GM12878 (cell line): ENCODE results near the gene SEMA7A. TPM values are rescaled to one million over a fixed set of nuclear protein-coding genes. Genes with fewer than 3 reads are reported as not detected.

Experiments used
- ATAC-seq: fragments of 200-7000 bp; cut with Tn5 transposase; 3 replicates; pipeline ENCODE4 v1.9.1; 2020; ENCODE audit warnings: mild to moderate bottlenecking, moderate library complexity
- BruUV-seq: library from RNA; stranded (reverse); fragments of 400-500 nt; replicated peaks from 2 replicates; lab custom pipeline; 2021; lab: Mats Ljungman, UMichigan
- CTCF ChIA-PET: fragments of 300-600 bp; sonication (Branson Sonifier 250); formaldehyde crosslinking; extraction: SDS; loops from one replicate; lab custom pipeline; 2021; ENCODE audit warnings: inconsistent platforms; lab: Yijun Ruan, JAX
- POLR2A ChIA-PET: fragments of 350-600 bp; formaldehyde crosslinking; extraction: SDS; loops from one replicate; lab custom pipeline; 2021; ENCODE audit warnings: inconsistent platforms; lab: Charles Lee
- RAD21 ChIA-PET: fragments of 300-600 bp; sonication (Branson Sonifier 250); formaldehyde crosslinking; loops from one replicate; lab custom pipeline; 2023; ENCODE audit warnings: antibody characterized with exemption; ENCODE audit not compliant: unreplicated experiment; lab: Charles Lee
- SMC1A ChIA-PET: fragments of 300-600 bp; sonication (Branson Sonifier 250); formaldehyde crosslinking; loops from one replicate; lab custom pipeline; 2023; ENCODE audit not compliant: unreplicated experiment, uncharacterized antibody; lab: Charles Lee
- DNase-seq: peaks from one replicate; pipeline ENCODE4 v3.0.0-alpha.2; 2011; ENCODE audit warnings: low read depth, low spot score
- FAIRE-seq: peaks from 3 replicates; lab custom pipeline; 2011; peaks lifted over from hg19 to GRCh38; lab: Jason Lieb, UNC
- H2AFZ ChIP-seq: 2 replicates; pipeline ENCODE4 v1.6.0; 2011; ENCODE audit warnings: low read depth, low read length, control low read depth; ENCODE audit not compliant: control insufficient read depth
- H3K27ac ChIP-seq: 2 replicates; pipeline ENCODE4 v1.5.1; 2011; ENCODE audit warnings: control low read depth; ENCODE audit not compliant: control insufficient read depth, insufficient read depth
- H3K27me3 ChIP-seq, 2 experiments: replicated peaks in 1 of 2; 2 replicates each; pipeline versions ENCODE4 v1.6.0 to v1.6.1; 2011; ENCODE audit warnings: low read length in 1 of 2; ENCODE audit not compliant: control insufficient read depth in 2 of 2, insufficient read depth in 2 of 2
- H3K36me3 ChIP-seq, 2 experiments: 2 replicates each; pipeline ENCODE4 v1.5.1; 2011; ENCODE audit warnings: low read length in 1 of 2; ENCODE audit not compliant: control insufficient read depth in 2 of 2, insufficient read depth in 2 of 2
- H3K4me1 ChIP-seq: 2 replicates; pipeline ENCODE4 v1.6.1; 2011; ENCODE audit warnings: mild to moderate bottlenecking, low read length, moderate library complexity, mixed read lengths; ENCODE audit not compliant: control insufficient read depth, insufficient read depth
- H3K4me2 ChIP-seq: 2 replicates; pipeline ENCODE4 v1.6.0; 2011; ENCODE audit warnings: control low read depth; ENCODE audit not compliant: control insufficient read depth, insufficient read depth
- H3K4me3 ChIP-seq: fragments of 200-600 bp; sonication (generic); 2 replicates; pipeline ENCODE4 v1.5.1; 2016
- H3K79me2 ChIP-seq: 2 replicates; pipeline ENCODE4 v1.6.0; 2011; ENCODE audit warnings: low read length; ENCODE audit not compliant: control insufficient read depth, insufficient read depth
- H3K9ac ChIP-seq: 2 replicates; pipeline ENCODE4 v1.8.0; 2011; ENCODE audit warnings: low read length, control low read depth, mixed read lengths; ENCODE audit not compliant: control insufficient read depth, insufficient read depth
- H3K9me3 ChIP-seq: replicated peaks from 3 replicates; pipeline ENCODE4 v1.5.1; 2011; ENCODE audit warnings: mild to moderate bottlenecking, low read length; ENCODE audit not compliant: control insufficient read depth, insufficient read depth
- H4K20me1 ChIP-seq: 2 replicates; pipeline ENCODE4 v1.6.0; 2011; ENCODE audit not compliant: control insufficient read depth, insufficient read depth
- CEBPZ ChIP-seq: fragments of 150-350 bp; IDR thresholded peaks from 2 replicates; pipeline ENCODE4 v1.6.1; 2016; ENCODE audit warnings: low read depth, low read length
- CREM ChIP-seq: IDR thresholded peaks from 2 replicates; pipeline ENCODE4 v1.6.1; 2014; ENCODE audit warnings: antibody characterized with exemption, low read depth
- E4F1 ChIP-seq: fragments of 450-650 bp; IDR thresholded peaks from 2 replicates; pipeline ENCODE4 v1.6.1; 2018; ENCODE audit warnings: borderline replicate concordance, mild to moderate bottlenecking; ENCODE audit not compliant: partially characterized antibody
- GABPA ChIP-seq: IDR thresholded peaks from 2 replicates; pipeline ENCODE4 v1.6.1; 2014; ENCODE audit warnings: antibody characterized with exemption, low read depth, mild to moderate bottlenecking, inconsistent platforms
- MEF2B ChIP-seq: fragments of 450-650 bp; IDR thresholded peaks from 2 replicates; pipeline ENCODE4 v1.6.1; 2018; ENCODE audit warnings: mild to moderate bottlenecking, moderate library complexity; ENCODE audit not compliant: partially characterized antibody, poor library complexity, severe bottlenecking
- NFIC ChIP-seq: IDR thresholded peaks from 2 replicates; pipeline ENCODE4 v1.6.1; 2012; ENCODE audit warnings: low read depth, mild to moderate bottlenecking, inconsistent platforms, low read length, moderate library complexity
- POLR2AphosphoS2 ChIP-seq: IDR thresholded peaks from 2 replicates; pipeline ENCODE4 v1.6.1; 2011; ENCODE audit warnings: low read depth, mild to moderate bottlenecking, low read length, improper control_type of control experiment, moderate library complexity
- RFX5 ChIP-seq: IDR thresholded peaks from 2 replicates; pipeline ENCODE4 v1.6.1; 2011; ENCODE audit warnings: low read depth, low read length, improper control_type of control experiment
- SMARCA5 ChIP-seq: fragments of 450-650 bp; IDR thresholded peaks from 2 replicates; pipeline ENCODE4 v1.6.1; 2017; ENCODE audit warnings: mild to moderate bottlenecking
- SP1 ChIP-seq: IDR thresholded peaks from one replicate; pipeline ENCODE4 v1.6.1; 2011; ENCODE audit warnings: low read depth, low read length
- STAT1 ChIP-seq: fragments of 450-650 bp; conservative IDR thresholded peaks from 2 replicates; pipeline ENCODE4 v1.6.1; 2014; ENCODE audit warnings: antibody characterized with exemption, mild to moderate bottlenecking
- ZBTB4 ChIP-seq: fragments of 450-650 bp; formaldehyde crosslinking; IDR thresholded peaks from 2 replicates; pipeline ENCODE4 v1.4.0; 2022; ENCODE audit warnings: mild to moderate bottlenecking, moderate library complexity
- ZNF384 ChIP-seq: IDR thresholded peaks from 2 replicates; pipeline ENCODE4 v1.6.1; 2012; ENCODE audit warnings: low read depth, mild to moderate bottlenecking, low read length, improper control_type of control experiment, borderline replicate concordance
- WGBS: methylation state at CpG from one replicate; pipeline ENCODE4 v1.1.6; 2016; ENCODE audit warnings: low lambda C conversion rate; ENCODE audit not compliant: insufficient replicate concordance, insufficient coverage; ENCODE audit errors: missing lambda C conversion rate; 5-methylcytosine and 5-hydroxymethylcytosine counted together
- in situ Hi-C: fragments of 300-500 bp; cut with MboI; formaldehyde crosslinking; loops from 9 replicates; pipeline ENCODE4 v1.14.3; 2018; ENCODE audit warnings: mixed read lengths
- intact Hi-C: fragments of 100-400 bp; cut with micrococcal nuclease; formaldehyde crosslinking; loops from one replicate; pipeline ENCODE4 v1.14.2; 2022; ENCODE audit not compliant: unreplicated experiment
- polyA plus RNA-seq, 11 experiments: library from polyadenylated mRNA; depleted of rRNA in 4 of 11; unstranded in 6 of 11; stranded (reverse) in 5 of 11; fragments of >200 nt; fragmentation: Nextera tagmentation in 4 of 11; fragmentation: Illumina TruSeq in 1 of 11; extraction: Ambion mirVana in 4 of 11; extraction: Trizol in 1 of 11; gene quantifications; 1 replicate in 1 of 11; 2 replicates in 10 of 11; pipeline versions ENCODE4 v1.2.1 to v1.2.3, GENCODE V29; 2011 to 2016; ENCODE audit warnings: inconsistent platforms in 2 of 11, missing spikeins in 2 of 11, low read depth in 1 of 11
- total RNA-seq, 4 experiments: library from RNA; depleted of rRNA in 3 of 4; stranded (reverse); fragments of >200 nt in 3 of 4; fragmentation: Illumina TruSeq in 1 of 4; extraction: Trizol in 1 of 4; gene quantifications; 2 replicates each; pipeline versions ENCODE4 v1.2.1 to v1.2.3, GENCODE V29; 2013 to 2021

The SEMA7A gene
- total and polyA plus RNA-seq, 10 of the 15 experiments (the other 5 are each of a cell fraction or from before 2014, with no cell fraction given), result 0.08 to 112 (median 53.5) TPM

GRCh38 chr15:74399511-74400312 is 34.0 kb downstream of the SEMA7A start:
- 0 out of 3 replicates have a peak, but pooled peaks have one; percentile 0 for ATAC-seq
- 0% methylated on average over 5 of the region's 5 CpGs for WGBS
- RAD21 ChIA-PET, result interaction anchor here (0.8 to 20.3 kb wide), 11 partner anchors 9 to 388 kb away, joined by 3 to 496 read pairs (median 5); partner anchors contain the start of gene SEMA7A
- peak; percentile 66 for TF ChIP-seq SMARCA5
- TF ChIP-seq NFIC, result no peak
- no peak for TF ChIP-seq GABPA
- no peak for TF ChIP-seq STAT1
- no peak for TF ChIP-seq ZNF384
- no peak for TF ChIP-seq CEBPZ
- TF ChIP-seq ZBTB4 (CRISPR knock-in tag), result no peak
- TF ChIP-seq RFX5, result no peak
- TF ChIP-seq SP1, result no peak
- TF ChIP-seq CREM, result peak; percentile 48
- no peak for TF ChIP-seq POLR2AphosphoS2
- peak; percentile 67 for TF ChIP-seq MEF2B
- TF ChIP-seq E4F1, result no peak

More at GRCh38 chr15:74399511-74400312, 34.0 kb downstream of the SEMA7A start:
- peaks cover 94% of the 10 kb centered on the region for H3K4me1 ChIP-seq
- H3K27ac ChIP-seq, result peak overlapping the region; percentile 100
- H3K4me2 ChIP-seq, result peak overlapping the region; percentile 100
- no TSS peak for BruUV-seq
- no peak overlapping the region for H2AFZ ChIP-seq
- H3K27me3 ChIP-seq, result no peaks in the 10 kb centered on the region
- H3K4me3 ChIP-seq, result peak overlapping the region; percentile 59
- in situ Hi-C loops (loop anchor here (5.0 kb wide), 1 partner anchor 383 kb away; the partner anchor contains the start of gene CSK), intact Hi-C loops (loop anchor here (10.0 kb wide), 1 partner anchor 735 kb away; no protein-coding TSS in a partner anchor)
- ChIA-PET POLR2A (interaction anchor here (4.5 to 15.4 kb wide), 3 partner anchors 16 to 62 kb away, joined by 17 to 325 read pairs (median 302); partner anchors contain the start of genes SEMA7A and UBL7), CTCF (interaction anchor here (0.7 to 15.7 kb wide), 4 partner anchors 17 to 40 kb away, joined by 4 to 226 read pairs (median 96); no protein-coding TSS in a partner anchor), SMC1A (interaction anchor here (1.1 to 12.5 kb wide), 8 partner anchors 11 to 387 kb away, joined by 5 to 336 read pairs (median 8); partner anchors contain the start of gene SEMA7A)
- H4K20me1 ChIP-seq, result no peaks in the 10 kb centered on the region
- FAIRE-seq (no peak), DNase-seq (no peak)
- H3K36me3 ChIP-seq, result no peaks in the 10 kb centered on the region
- H3K79me2 ChIP-seq, result peaks cover 66% of the 10 kb centered on the region
- peak overlapping the region; percentile 85 for H3K9ac ChIP-seq
- no peaks in the 10 kb centered on the region for H3K9me3 ChIP-seq
